Ovary (tissue), 3 donors: ENCODE measurements around the gene CCR5AS.

Experiments
- CTCF ChIP-seq, 3 donors: fragments of 450-650 bp in 2 of 3; fragments of 200-600 bp in 1 of 3; IDR thresholded peaks; one replicate each; pipeline versions ENCODE4 v1.5.1 to v1.8.0; 2016 to 2022; ENCODE audit warnings: antibody characterized with exemption in 3 of 3, mild to moderate bottlenecking in 1 of 3
- EP300 ChIP-seq: sonication (generic); formaldehyde crosslinking; IDR thresholded peaks from one replicate; pipeline ENCODE4 v1.6.1; 2017; ENCODE audit warnings: antibody characterized with exemption
- POLR2A ChIP-seq: fragments of 450-650 bp; IDR thresholded peaks from one replicate; pipeline ENCODE4 v1.6.1; 2017; ENCODE audit warnings: antibody characterized with exemption, mild to moderate bottlenecking, moderate library complexity
- donor health status: DM: no; HTN: no; CAD: no.

GRCh38 chr3:46423588-46423987 is 16.7 kb upstream of the CCR5AS start:
- no peak for TF ChIP-seq CTCF (IDR thresholded peaks at IDR 0.05)
- TF ChIP-seq POLR2A = no peak
- no peak for TF ChIP-seq EP300
